ENCODE data around the gene SOX15. TPM values are rescaled to one million over a fixed set of nuclear protein-coding genes. Genes with fewer than 3 reads are reported as not detected.
A peak's percentile ranks its signal among the peaks of the same experiment; 100 is the strongest.

Gene SOX15
- not detected for total RNA-seq

DNA sequence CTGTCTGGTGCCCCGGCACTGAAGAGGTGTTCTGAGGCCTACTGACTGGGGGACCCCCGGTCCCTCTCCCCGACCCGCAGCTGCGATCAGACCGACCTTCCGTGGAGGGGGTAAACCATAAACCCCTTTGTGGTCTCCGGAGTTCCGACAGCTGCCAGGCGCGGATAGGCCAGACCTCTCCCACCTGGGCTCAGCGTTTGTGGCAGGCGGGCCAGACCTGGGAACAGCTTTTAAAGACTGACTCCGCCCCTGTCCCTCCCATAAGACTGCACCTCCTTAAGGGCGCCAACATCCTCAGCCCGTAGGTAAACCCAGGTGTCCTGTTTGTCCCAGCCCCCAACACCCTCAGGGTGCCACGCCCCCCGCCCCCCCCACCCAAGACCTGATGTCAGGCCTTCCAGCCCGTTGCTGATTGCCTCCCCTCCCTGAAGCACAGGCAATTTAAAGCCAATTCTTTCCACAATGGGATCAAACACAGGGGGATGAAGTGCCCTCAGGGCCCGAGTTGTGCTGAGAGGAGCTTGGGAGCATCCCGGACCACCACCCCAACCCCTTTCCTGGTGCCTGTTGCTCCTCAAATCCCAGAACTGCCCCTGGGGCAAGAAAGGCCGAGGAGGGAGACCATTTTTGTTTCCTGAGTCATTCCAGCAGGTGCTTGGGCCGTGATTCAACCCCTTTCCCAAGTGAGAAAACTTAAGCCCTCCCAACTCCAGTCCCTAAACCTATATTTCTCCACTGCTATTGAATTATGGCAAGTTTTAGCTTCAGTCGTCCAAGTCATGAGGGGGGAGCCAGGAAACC lies at the start of gene SOX15:
TSS of gene SOX15 (minus strand) at position 204 of the 801 bp plus-strand sequence. CDS start 418 bp downstream, outside the sequence.
- H3K4me3 ChIP-seq, result no peak within 1 kb of the TSS
- WGBS, 2 donors, result 63 to 88% methylated on average over 10 to 24 of the region's 24 CpGs
- ATAC-seq, result no peak
- no peak for TF ChIP-seq POLR2A (IDR thresholded peaks at IDR 0.05)
- TF ChIP-seq, protein P1, sequence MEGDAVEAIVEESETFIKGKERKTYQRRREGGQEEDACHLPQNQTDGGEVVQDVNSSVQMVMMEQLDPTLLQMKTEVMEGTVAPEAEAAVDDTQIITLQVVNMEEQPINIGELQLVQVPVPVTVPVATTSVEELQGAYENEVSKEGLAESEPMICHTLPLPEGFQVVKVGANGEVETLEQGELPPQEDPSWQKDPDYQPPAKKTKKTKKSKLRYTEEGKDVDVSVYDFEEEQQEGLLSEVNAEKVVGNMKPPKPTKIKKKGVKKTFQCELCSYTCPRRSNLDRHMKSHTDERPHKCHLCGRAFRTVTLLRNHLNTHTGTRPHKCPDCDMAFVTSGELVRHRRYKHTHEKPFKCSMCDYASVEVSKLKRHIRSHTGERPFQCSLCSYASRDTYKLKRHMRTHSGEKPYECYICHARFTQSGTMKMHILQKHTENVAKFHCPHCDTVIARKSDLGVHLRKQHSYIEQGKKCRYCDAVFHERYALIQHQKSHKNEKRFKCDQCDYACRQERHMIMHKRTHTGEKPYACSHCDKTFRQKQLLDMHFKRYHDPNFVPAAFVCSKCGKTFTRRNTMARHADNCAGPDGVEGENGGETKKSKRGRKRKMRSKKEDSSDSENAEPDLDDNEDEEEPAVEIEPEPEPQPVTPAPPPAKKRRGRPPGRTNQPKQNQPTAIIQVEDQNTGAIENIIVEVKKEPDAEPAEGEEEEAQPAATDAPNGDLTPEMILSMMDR (IDR thresholded peaks at IDR 0.05), result no peak
- DNase-seq, result no peak
- H3K27me3 ChIP-seq, result no peaks in the 10 kb centered on the region
- H3K27ac ChIP-seq, result peak within 1 kb of the TSS in 1 of 4 donors; percentile 27
- H3K4me1 ChIP-seq, result peaks cover 18% of the 10 kb centered on the region
- intact Hi-C loops (cut with DNase I), result no loop called here
- H3K9me3 ChIP-seq, result no peaks in the 10 kb centered on the region
- peaks cover 28 to 30% of the 10 kb centered on the region in 2 donors for H3K36me3 ChIP-seq (replicated peaks in 1 of 2; ENCODE audit: insufficient read depth in 1 of 2, low read depth in 2 of 2)

DNA sequence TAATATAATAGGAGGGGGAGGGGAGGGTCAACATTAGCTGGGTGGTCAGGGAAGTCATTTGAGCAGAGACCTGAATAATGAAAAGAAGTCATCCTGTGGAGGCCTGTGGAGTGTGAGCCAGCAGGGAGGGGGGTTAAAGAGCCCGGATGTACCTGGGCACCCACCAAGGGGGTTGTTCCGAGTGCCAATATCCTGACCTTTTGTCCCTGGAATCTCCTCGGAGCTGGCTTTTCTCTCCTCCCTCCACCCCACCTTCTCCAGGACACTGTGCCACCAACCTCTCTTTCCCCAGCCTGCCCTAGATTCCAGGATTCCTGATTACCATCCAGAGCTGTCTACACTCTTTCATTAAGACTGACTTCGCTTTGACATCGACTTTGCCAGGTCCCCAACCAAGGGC lies 46.3 kb upstream of the SOX15 start:
- Histone ChIP-seq H3K36me3 (replicated peaks in 1 of 2; ENCODE audit: insufficient read depth in 1 of 2, low read depth in 2 of 2) (no peaks in the 10 kb centered on the region), H3K4me3 (no peak overlapping the region), H3K4me1 (peaks cover 22% of the 10 kb centered on the region), H3K27ac (no peak overlapping the region), H3K27me3 (no peaks in the 10 kb centered on the region), H3K9me3 (no peaks in the 10 kb centered on the region)
- WGBS, 2 donors, result 55 to 59% methylated on average over 5 of the region's 5 CpGs
- DNase-seq (no peak), ATAC-seq (no peak)
- TF ChIP-seq POLR2A (IDR thresholded peaks at IDR 0.05), result no peak
- TF ChIP-seq, protein P1 (IDR thresholded peaks at IDR 0.05), result no peak
- intact Hi-C loops (cut with DNase I), result no loop called here

- Histone ChIP-seq H3K9me3 (no peaks in the 10 kb centered on the region), H3K4me1 (peaks cover 22% of the 10 kb centered on the region), H3K27ac (no peak overlapping the region), H3K27me3 (no peaks in the 10 kb centered on the region), H3K4me3 (no peak overlapping the region), H3K36me3 (replicated peaks in 1 of 2; ENCODE audit: insufficient read depth in 1 of 2, low read depth in 2 of 2) (no peaks in the 10 kb centered on the region)
- no peak for TF ChIP-seq POLR2A (IDR thresholded peaks at IDR 0.05)
- TF ChIP-seq, protein P1 (IDR thresholded peaks at IDR 0.05), result peak in 3 of 7 experiments; percentile 25 to 39 (median 32)
- 25 to 32% methylated on average over 5 of the region's 5 CpGs for WGBS, 2 donors
- ATAC-seq, result peak; percentile 16
- DNase-seq, result peak in 3 of 4 donors; percentile 31 to 41 (median 34)
- intact Hi-C loops (cut with DNase I), result no loop called here
Measured at GRCh38 chr17:7634384-7634783, 44.5 kb upstream of the SOX15 start.

DNA sequence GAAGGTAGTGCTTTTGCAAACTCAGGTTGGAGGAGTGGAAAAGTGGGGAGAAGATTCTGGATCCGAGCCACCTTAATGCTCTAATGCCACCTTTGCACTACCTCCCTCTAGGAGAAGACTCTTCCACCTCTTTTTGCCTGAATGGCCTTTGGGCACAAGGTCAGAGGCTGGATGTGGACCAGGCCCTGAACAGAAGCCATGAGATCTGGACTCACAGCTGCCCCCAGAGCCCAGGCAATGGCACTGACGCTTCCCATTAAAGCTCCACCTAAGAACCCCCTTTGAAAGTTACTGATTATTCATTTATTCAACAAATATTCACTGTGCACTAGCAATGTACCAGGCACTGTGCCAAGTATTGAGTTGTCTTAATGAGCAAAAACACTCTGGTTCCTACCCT lies 43.2 kb upstream of the SOX15 start:
- H3K4me1 ChIP-seq, result peaks cover 22% of the 10 kb centered on the region
- intact Hi-C loops (cut with DNase I), result no loop called here
- DNase-seq, result peak in 1 of 4 donors; percentile 36
- no peak for TF ChIP-seq POLR2A (IDR thresholded peaks at IDR 0.05)
- TF ChIP-seq, protein P1 (IDR thresholded peaks at IDR 0.05), result no peak
- 66 to 71% methylated on average over 2 of the region's 2 CpGs for WGBS, 2 donors
- peak overlapping the region in 3 of 4 donors; percentile 2 to 23 (median 4) for H3K27ac ChIP-seq
- peak; percentile 26 for ATAC-seq
- no peaks in the 10 kb centered on the region for H3K9me3 ChIP-seq
- no peak overlapping the region for H3K4me3 ChIP-seq
- H3K27me3 ChIP-seq, result no peaks in the 10 kb centered on the region
- H3K36me3 ChIP-seq (replicated peaks in 1 of 2; ENCODE audit: insufficient read depth in 1 of 2, low read depth in 2 of 2), result no peaks in the 10 kb centered on the region

Measured in body of pancreas (tissue), 4 donors.